Esophagus squamous epithelium (tissue), 5 donors: Measurements from ENCODE around the gene KIAA1671. TPM values are rescaled to one million over a fixed set of nuclear protein-coding genes. Genes with fewer than 3 reads are reported as not detected.

Source experiments
- DNase-seq: peaks from one replicate; lab custom pipeline; 2025; lab: John Stamatoyannopoulos, UW
- H3K27ac ChIP-seq, 4 donors: fragments of 200-600 bp; sonication (generic); one replicate each; pipeline ENCODE4 v1.5.1; 2016 to 2019; ENCODE audit warnings: mild to moderate bottlenecking in 1 of 4
- H3K27me3 ChIP-seq, 4 donors: fragments of 200-600 bp; sonication (generic); 1 replicate in 3 of 4; 2 replicates in 1 of 4; pipeline versions ENCODE4 v1.5.1 to v1.6.0; 2017 to 2021; ENCODE audit warnings: antibody characterized with exemption in 1 of 4
- H3K36me3 ChIP-seq, 3 donors: fragments of 200-600 bp; sonication (generic); one replicate each; pipeline ENCODE4 v1.5.1; 2016 to 2019
- H3K4me1 ChIP-seq, 3 donors: fragments of 200-600 bp; sonication (generic); one replicate each; pipeline ENCODE4 v1.5.1; 2017 to 2019
- H3K4me3 ChIP-seq, 4 donors: fragments of 200-600 bp; sonication (generic); 1 replicate in 3 of 4; 2 replicates in 1 of 4; pipeline ENCODE4 v1.5.1; 2016 to 2019; ENCODE audit warnings: mild to moderate bottlenecking in 2 of 4, moderate library complexity in 1 of 4
- H3K9me3 ChIP-seq, 3 donors: fragments of 200-600 bp; sonication (generic); one replicate each; pipeline ENCODE4 v1.5.1; 2016 to 2019
- CTCF ChIP-seq, 6 experiments: fragments of 450-650 bp in 4 of 6; fragments of 200-600 bp in 2 of 6; sonication (generic) in 2 of 6; IDR thresholded peaks; one replicate each; pipeline ENCODE4 v1.5.1; 2016 to 2019; ENCODE audit warnings: antibody characterized with exemption in 6 of 6, mild to moderate bottlenecking in 4 of 6, moderate library complexity in 4 of 6
- POLR2A ChIP-seq, 4 donors: fragments of 450-650 bp; IDR thresholded peaks; one replicate each; pipeline ENCODE4 v1.6.1; 2017; ENCODE audit warnings: antibody characterized with exemption in 4 of 4, mild to moderate bottlenecking in 4 of 4, moderate library complexity in 3 of 4
- WGBS, 2 donors: methylation state at CpG; one replicate each; pipeline ENCODE4 v1.1.5; 2018; 5-methylcytosine and 5-hydroxymethylcytosine counted together
- intact Hi-C: fragments of 100-400 bp; cut with DNase I; formaldehyde crosslinking; loops from one replicate; pipeline ENCODE4 v1.15.0; 2022
- total RNA-seq, 4 donors: library from RNA; depleted of rRNA; stranded (reverse); fragments of >200 nt; gene quantifications; one replicate each; pipeline ENCODE4 v1.1.0, GENCODE V29; 2016
- donor health status: DM: yes; HTN: yes; CAD: no.

KIAA1671 gene
- total RNA-seq, 4 donors from 2014 or later: 43.1 to 73.2 (median 47.5) TPM

DNA sequence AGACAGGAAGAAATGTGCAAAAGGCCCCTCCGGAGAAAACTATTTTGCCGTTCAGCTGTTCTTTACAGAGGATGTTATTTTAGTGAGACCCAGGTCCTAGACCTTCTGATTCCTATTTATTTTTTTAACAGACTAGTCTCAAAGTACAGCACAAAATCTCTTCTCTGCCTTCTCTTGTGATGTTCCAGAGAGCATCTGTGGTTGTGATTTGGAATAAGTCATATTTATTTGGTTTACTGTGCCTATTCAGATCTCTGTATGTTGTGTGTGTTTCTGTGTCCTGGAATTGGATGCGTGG lies 26.1 kb upstream of the KIAA1671 start:
- DNase-seq: no peak
- intact Hi-C loops: no loop called here
- Histone ChIP-seq H3K4me3 (no peak overlapping the region), H3K27me3 (no peaks in the 10 kb centered on the region), H3K9me3 (no peaks in the 10 kb centered on the region), H3K4me1 (no peaks in the 10 kb centered on the region), H3K36me3 (no peaks in the 10 kb centered on the region), H3K27ac (no peak overlapping the region)
- TF ChIP-seq CTCF (IDR thresholded peaks at IDR 0.05) (no peak), POLR2A (IDR thresholded peaks at IDR 0.05) (no peak)
- 57 to 78% methylated on average over 3 of the region's 3 CpGs for WGBS, 2 donors

DNA sequence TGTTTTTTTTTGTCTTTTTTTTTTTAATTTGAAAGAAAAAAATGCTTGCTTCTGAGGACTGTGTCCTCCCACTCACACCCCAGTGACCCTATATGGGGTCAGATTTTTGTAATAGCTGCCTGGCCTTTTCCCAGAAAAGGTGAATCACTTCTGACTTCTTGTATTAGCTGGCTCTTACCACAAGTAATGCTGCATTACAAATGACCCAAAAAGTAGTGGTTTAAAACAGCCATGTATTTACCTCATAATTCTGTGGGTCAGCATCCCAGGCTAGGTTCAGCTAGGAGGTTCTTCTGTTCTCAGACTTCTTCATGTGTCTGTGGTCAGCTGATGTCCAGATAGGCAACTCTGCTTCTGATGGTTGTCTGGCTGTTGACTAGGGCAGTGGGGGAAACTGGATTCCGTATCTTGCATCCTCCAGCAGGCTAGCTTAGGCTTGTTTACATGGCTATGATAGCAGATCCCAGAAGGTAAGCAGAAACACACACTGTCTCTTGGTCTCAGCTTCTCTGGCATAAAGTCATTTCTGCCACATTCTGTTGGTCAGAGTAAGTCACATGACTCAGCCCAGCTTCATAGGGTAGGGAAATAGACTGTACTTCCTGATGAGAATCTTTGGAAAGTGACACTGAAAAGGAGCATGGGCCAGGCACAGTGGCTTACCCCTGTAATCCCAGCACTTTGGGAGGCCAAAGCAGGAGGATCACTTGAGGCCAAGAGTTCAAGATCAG lies 25.5 kb upstream of the KIAA1671 start:
- DNase-seq: no peak
- H3K4me1 ChIP-seq: no peaks in the 10 kb centered on the region
- H3K27ac ChIP-seq: no peak overlapping the region
- H3K36me3 ChIP-seq: no peaks in the 10 kb centered on the region
- intact Hi-C loops: no loop called here
- no peaks in the 10 kb centered on the region for H3K9me3 ChIP-seq
- H3K27me3 ChIP-seq: no peaks in the 10 kb centered on the region
- TF ChIP-seq POLR2A (IDR thresholded peaks at IDR 0.05): no peak
- no peak for TF ChIP-seq CTCF (IDR thresholded peaks at IDR 0.05)
- 29% methylated on average over 1 of the region's 1 CpG; no CpG with 5 or more reads in 1 of the 2 donors for WGBS, 2 donors
- H3K4me3 ChIP-seq: no peak overlapping the region

DNA sequence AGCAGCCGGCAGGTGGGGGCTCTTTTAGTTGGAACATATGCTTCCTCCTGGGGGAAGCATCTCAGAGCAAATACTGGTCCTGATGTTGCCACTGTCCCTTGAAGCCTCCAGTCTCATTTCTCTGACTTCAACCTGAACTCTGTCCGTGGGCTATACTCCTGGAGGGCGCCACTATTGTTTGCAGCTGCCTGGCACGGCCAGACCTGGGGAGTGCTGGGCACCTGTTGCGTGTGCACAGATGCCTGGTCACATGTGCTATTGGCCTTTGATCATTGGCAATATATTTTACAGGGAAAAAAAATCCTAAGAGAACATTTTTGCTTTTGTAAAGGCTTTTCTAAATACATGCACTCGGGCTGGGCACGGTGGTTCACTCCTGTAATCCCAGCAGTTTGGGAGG lies 24.2 kb upstream of the KIAA1671 start:
- WGBS, 2 donors: 83 to 90% methylated on average over 3 to 6 of the region's 7 CpGs
- no peak for TF ChIP-seq POLR2A (IDR thresholded peaks at IDR 0.05)
- no peak for TF ChIP-seq CTCF (IDR thresholded peaks at IDR 0.05)
- H3K4me1 ChIP-seq: no peaks in the 10 kb centered on the region
- no peaks in the 10 kb centered on the region for H3K9me3 ChIP-seq
- intact Hi-C loops: no loop called here
- H3K4me3 ChIP-seq: no peak overlapping the region
- no peak for DNase-seq
- H3K36me3 ChIP-seq: no peaks in the 10 kb centered on the region
- H3K27ac ChIP-seq: no peak overlapping the region
- no peaks in the 10 kb centered on the region for H3K27me3 ChIP-seq

GRCh38 chr22:24930678-24931077 lies 21.8 kb upstream of the KIAA1671 start:
- intact Hi-C loops: no loop called here
- TF ChIP-seq POLR2A (IDR thresholded peaks at IDR 0.05) (no peak), CTCF (IDR thresholded peaks at IDR 0.05) (no peak)
- Histone ChIP-seq H3K36me3 (no peaks in the 10 kb centered on the region), H3K4me3 (no peak overlapping the region), H3K27ac (no peak overlapping the region), H3K9me3 (no peaks in the 10 kb centered on the region), H3K27me3 (no peaks in the 10 kb centered on the region), H3K4me1 (no peaks in the 10 kb centered on the region)
- 66 to 76% methylated on average over 3 of the region's 3 CpGs for WGBS, 2 donors
- no peak for DNase-seq

- Histone ChIP-seq H3K36me3 (no peaks in the 10 kb centered on the region), H3K9me3 (no peaks in the 10 kb centered on the region), H3K4me1 (peaks cover 0 to 3% (median 0%) of the 10 kb centered on the region in 3 donors), H3K27ac (no peak overlapping the region), H3K4me3 (no peak overlapping the region), H3K27me3 (peaks cover 0 to 16% (median 0%) of the 10 kb centered on the region in 4 donors)
- no peak for TF ChIP-seq CTCF (IDR thresholded peaks at IDR 0.05)
- TF ChIP-seq POLR2A (IDR thresholded peaks at IDR 0.05): no peak
- intact Hi-C loops: no loop called here
- DNase-seq: no peak
These were observed 16.6 kb upstream of the KIAA1671 start for GRCh38 chr22:24935771-24936483.
